ENCODE measurements around the gene MC3R.

The MC3R gene

GRCh38 chr20:56247954-56248782, at the start of gene MC3R:
MC3R (plus strand) TSS chr20:56248732; CDS start chr20:56248844, 112 bp downstream.
- TF ChIP-seq CTCF (conservative IDR thresholded peaks at IDR 0.05; ENCODE audit: low read depth, low read length): peak; percentile 39
- no peak within 1 kb of the TSS for H3K4me3 ChIP-seq (ENCODE audit: low read length)
- DNase-seq (ENCODE audit: low read depth): no peak

DNA sequence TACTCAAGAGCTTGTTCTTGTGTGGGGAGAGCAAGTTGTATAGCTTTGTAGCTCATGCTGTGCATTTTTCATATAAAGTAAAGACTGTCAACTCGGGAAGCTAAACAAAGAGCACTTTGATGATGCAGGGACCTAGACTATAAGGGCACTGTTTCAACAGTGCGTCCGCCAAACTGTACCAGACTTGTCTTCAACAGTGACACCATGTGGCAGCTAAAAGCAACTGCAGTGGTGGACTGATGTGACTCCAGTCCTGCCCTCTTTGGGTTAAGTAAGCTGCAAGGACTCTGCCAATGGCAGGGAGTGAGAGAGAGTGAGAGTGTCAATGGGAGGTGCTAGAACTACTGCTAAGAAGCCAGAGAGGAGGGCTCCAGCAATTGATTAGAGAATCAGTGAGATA, 48.1 kb upstream of the MC3R start:
- peak; percentile 44 for TF ChIP-seq CTCF (conservative IDR thresholded peaks at IDR 0.05; ENCODE audit: low read depth, low read length)
- no peak for DNase-seq (ENCODE audit: low read depth)
- no peak overlapping the region for H3K4me3 ChIP-seq (ENCODE audit: low read length)

DNA sequence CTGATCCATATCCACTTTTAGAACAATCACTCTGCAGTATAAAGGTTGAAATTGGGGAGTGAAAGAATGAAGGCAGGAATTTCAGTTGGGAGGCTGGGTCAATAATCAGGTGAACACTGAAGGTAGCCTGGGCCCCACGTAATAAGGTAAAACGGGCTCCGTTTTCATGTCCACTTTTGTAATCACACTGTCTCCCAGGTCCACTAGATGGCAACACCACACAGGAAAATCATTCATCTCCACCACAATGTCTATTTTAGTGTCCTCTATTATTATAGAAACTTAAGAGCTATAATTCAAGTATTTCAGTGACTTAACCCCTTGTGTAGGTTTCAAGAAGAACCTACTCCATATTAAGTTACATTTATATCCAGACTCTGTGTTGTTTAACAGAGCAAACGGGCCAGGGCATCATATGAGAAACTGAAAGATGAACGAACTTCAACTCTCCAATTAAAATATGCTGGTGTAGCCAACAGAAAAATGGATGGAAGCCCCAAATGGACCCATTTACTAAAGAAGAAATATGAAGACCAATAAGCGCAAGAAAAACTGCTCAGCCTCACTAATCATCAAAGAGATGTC, 45.9 kb upstream of the MC3R start:
- DNase-seq (ENCODE audit: low read depth): no peak
- no peak overlapping the region for H3K4me3 ChIP-seq (ENCODE audit: low read length)
- peak; percentile 25 for TF ChIP-seq CTCF (conservative IDR thresholded peaks at IDR 0.05; ENCODE audit: low read depth, low read length)

GRCh38 chr20:56204206-56204605, 44.3 kb upstream of the MC3R start:
- H3K4me3 ChIP-seq (ENCODE audit: low read length): no peak overlapping the region
- TF ChIP-seq CTCF (conservative IDR thresholded peaks at IDR 0.05; ENCODE audit: low read depth, low read length): no peak
- no peak for DNase-seq (ENCODE audit: low read depth)

GRCh38 chr20:56205346-56205745, 43.2 kb upstream of the MC3R start:
- no peak for DNase-seq (ENCODE audit: low read depth)
- no peak for TF ChIP-seq CTCF (conservative IDR thresholded peaks at IDR 0.05; ENCODE audit: low read depth, low read length)
- H3K4me3 ChIP-seq (ENCODE audit: low read length): no peak overlapping the region

DNA sequence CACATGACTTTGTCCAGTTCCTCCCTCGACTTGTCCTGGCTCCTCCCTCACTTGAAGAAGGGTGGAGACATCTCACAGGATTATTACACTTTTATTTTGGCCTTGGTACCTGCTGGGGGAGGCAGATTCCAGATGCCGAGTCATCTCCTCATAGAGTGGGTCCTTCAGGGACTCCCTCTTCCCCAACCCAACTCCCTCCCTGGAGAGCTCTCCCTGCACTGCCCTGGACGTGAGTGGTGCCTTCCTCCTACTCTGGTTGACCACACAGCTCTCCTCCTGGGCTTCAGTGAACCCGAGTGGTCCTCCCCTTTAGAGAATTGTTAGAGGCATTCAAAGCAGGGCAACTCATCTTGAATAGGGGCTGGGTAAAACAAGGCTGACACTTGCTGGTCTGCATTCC, 40.9 kb upstream of the MC3R start:
- TF ChIP-seq CTCF (conservative IDR thresholded peaks at IDR 0.05; ENCODE audit: low read depth, low read length): no peak
- no peak for DNase-seq (ENCODE audit: low read depth)
- H3K4me3 ChIP-seq (ENCODE audit: low read length): no peak overlapping the region

- no peak overlapping the region for H3K4me3 ChIP-seq (ENCODE audit: low read length)
- no peak for DNase-seq (ENCODE audit: low read depth)
- TF ChIP-seq CTCF (conservative IDR thresholded peaks at IDR 0.05; ENCODE audit: low read depth, low read length): no peak
These were observed 40.4 kb upstream of the MC3R start for GRCh38 chr20:56208121-56208520.

All from retinal pigment epithelial cell (primary cell).